Ramos (cell line): ENCODE measurements around the gene SHROOM3.
"Not testable (repeated sequence)": the region's sequence is repeated elsewhere in the genome, so short reads cannot be mapped to it uniquely, and the experiment has no call there.

Experiments
- in situ Hi-C: fragments of 300-500 bp; cut with MboI; formaldehyde crosslinking; loops from one replicate; pipeline ENCODE4 v1.14.3; 2022; ENCODE audit warnings: low sequenced_read_pairs; ENCODE audit not compliant: unreplicated experiment

The SHROOM3 gene

DNA sequence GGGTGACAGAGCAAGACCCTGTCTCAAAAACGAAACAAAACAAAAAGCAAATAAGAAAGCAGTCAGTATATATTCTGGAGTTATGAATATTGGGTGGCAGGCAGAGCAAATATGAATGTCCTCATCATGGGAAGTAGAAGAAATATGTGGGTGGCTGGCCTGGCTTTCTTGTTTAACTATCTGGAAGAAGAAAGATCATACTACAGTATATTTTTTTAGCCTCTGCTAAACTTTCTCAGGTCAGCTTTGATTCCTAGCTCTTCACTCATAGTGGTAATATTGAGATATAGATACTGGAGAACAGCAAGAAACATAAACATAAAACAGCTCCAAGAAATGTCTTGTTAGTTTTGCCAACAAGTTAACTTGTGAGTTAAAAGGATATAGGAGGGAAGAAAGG lies 270.4 kb downstream of the SHROOM3 start:
- in situ Hi-C loops: no loop called here

DNA sequence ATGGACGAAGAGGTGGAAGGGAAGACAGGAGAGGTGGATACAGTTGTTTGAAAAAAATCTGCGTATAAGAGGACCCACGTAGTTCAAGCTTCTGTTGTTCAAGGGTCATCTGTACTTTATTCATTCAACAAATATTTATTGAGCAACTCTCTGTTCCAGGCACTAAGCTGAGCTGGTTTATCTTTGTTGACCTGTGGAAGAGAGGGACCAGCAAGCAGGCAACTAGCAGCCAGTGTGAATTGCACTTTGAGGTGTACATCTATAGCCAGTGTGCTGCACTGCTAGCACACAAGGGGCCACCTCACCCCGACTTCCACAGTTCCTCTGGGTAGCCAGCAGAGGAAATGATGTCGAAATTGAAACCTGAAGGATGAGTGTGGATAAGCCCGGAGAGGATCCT lies 271.6 kb downstream of the SHROOM3 start:
- in situ Hi-C loops: no loop called here

DNA sequence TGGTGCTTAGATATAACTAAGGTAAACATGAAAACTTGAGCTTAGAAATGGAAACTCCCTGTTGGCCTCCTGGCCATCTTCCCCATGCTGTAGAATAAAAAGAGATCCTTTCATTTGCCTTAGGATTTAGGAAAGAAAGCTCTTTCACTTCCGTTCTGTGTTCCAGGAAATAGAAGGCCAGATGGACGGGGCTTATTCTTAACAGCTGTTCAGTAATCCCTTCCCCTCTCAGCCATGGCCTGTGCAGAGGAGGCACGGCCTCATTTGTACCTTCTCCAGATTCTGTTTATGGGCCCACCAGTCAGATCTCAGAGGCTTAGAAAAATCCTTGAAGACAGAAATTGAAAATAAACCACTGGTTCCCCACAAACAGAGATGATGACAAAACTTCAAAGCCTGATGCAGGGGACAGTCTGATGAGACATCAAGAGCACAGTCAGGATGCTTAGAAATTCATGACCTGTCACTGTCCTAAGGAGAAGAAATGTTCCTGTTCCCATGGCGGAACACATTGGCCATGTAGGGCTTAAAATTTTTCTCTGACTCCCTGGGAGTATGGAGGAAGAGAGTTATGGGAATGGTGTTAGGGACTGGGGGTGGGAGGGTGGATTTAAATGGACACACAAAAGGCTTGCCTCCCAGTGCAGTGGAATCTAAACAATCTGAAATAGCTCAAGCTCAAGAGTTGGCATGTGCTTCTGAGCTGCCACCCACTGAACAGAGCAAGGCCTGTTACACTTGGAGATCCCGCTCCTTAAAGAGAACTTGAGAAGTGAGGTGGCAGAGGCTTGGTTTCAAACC lies 274.1 kb downstream of the SHROOM3 start:
- in situ Hi-C loops: no loop called here

DNA sequence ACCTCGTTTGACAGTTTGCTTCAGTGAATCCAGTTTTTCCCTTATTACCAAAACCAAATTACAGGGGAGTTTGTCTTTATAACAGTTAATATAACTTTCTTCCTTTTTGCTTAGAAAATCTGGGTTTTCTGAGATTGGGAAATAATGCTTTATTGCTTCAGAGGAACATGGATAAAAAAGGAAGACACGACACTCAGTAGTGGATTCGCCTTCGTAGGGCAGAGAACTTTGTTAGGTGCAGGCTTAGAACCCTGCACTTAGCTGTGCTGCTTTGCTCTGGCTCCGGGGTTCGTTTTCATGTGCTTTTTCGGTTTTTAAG lies 274.7 kb downstream of the SHROOM3 start:
- in situ Hi-C loops: no loop called here

DNA sequence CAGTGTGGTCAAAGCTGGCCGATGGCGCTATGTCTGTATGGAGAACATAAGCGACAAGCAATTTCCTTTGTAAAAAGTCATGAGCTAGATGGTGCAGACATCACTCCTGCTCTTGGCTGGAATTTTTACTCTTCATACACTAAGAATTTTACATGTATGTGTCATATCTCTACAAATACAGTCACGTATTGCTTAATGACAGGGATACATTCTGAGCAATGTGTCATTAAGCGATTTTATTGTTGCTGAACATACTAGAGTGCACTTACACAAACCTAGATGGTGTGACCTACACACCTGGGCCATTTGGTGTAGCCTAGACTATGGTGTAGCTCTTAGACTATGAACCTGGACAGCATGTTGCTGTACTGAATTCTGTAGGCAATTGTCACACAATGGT lies 277.5 kb downstream of the SHROOM3 start:
- in situ Hi-C loops: no loop called here

DNA sequence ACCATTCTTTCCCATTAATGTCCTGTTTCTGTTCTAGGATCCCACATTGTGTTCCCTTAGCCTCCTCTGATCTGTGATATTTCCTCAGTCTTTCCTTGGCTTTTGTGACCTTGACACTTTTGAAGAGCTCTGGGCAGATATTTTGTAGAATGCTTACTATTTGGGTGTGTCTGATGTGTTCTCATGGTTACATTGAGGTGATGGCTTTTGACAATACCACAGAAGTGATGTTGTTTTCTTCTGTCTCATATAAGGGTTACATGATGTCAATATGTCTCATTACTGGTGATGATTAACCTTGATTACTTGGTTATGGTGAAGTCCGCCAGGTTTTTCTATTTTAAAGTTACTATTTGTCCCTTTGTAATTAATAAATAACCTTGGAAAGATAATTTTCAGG lies 279.2 kb downstream of the SHROOM3 start:
- in situ Hi-C loops: no loop called here

DNA sequence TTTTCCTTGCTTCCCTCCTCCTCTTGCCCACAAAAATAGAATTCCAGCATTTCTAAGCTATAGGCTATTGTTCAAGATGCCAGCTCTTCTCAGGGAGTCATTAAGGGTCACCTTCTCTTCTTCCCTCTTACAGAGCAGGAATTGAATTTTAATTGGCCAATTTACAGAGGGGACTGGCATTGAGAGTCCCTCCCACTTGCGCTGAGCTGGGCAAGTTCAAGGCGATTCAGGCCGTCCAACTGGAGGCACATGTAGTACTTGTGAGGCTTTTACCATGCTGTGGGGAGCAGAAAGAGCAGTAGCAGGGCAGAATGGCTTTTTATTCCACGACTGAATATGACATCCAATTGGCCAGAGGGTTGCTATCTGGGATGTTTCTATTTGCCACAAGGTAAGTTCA lies 281.0 kb downstream of the SHROOM3 start:
- in situ Hi-C loops: no loop called here

DNA sequence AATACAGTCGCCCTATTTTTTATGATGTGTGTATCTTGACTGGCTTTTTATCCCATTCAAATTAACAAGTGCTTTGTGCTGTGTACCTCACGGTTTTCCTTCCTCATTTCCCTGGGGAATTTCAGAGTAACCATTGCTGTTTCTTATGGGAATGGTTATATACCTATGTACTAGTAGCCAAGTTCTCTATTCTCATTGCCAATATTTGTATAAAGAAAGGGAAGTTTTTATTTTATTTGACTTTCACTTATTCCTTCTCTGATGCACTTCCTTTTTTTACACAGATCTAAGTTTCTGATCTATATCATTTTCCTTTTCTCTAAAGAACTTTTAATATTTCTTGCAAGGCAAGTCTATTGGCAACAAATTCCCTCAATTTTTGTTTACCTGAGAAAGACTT lies 281.6 kb downstream of the SHROOM3 start:
- in situ Hi-C loops: no loop called here

DNA sequence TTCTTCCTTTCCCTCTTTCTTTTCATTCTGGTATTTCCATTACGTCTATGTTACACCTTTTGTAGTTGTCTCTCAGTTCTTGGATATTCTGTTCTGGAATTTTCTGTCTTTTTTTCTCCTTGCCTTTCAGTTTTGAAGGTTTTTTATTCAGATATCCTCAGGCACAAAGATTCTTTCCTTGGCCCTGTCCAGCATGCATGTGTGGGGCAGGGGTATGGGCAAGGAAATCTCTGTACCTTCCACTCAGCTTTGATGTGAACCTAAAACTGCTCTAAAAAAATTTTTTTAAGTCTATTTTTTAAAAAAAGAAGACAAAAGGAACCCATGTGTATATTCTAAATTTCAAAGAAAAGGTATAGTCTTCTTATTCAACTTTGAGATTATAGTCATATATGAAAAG lies 282.4 kb downstream of the SHROOM3 start:
- in situ Hi-C loops: no loop called here

DNA sequence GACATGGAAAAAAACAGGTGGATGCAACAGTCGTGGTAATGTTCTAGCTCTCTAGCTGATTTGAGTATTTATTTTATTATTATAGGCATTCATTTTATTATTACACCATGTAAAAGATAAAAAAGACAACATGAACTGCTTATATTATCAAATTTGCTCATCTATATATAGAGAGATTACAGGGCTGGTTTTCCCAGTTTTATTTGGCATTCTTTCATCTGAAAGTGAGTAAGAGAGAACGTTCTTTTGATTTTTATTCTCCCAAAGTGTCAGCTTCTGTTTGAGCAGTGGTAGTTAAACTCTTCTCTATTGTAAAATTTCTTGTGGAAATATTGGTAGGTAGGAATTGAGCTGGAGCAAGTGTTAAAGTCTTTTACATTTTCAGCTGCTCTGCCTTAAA lies 283.0 kb downstream of the SHROOM3 start:
- in situ Hi-C loops: no loop called here

DNA sequence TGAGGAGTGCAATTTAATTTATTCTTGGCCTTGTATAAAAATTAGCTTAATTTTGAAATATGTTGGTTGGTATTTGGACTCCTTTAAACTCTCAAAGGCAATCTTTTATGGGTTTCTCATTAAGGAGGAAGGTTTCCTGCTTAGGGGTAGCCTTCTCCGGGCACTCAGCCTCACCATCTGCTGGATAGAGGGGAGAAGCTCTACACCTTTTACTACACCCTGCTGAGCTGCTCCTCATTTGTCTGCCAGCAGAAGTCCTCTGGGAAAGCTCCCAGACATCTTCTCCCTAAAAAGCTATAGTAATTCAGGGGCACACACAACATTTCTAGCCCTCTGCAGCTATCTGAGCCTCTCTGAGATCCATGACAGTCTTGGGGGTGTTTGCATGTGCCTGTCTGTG lies 283.8 kb downstream of the SHROOM3 start:
- in situ Hi-C loops: no loop called here

DNA sequence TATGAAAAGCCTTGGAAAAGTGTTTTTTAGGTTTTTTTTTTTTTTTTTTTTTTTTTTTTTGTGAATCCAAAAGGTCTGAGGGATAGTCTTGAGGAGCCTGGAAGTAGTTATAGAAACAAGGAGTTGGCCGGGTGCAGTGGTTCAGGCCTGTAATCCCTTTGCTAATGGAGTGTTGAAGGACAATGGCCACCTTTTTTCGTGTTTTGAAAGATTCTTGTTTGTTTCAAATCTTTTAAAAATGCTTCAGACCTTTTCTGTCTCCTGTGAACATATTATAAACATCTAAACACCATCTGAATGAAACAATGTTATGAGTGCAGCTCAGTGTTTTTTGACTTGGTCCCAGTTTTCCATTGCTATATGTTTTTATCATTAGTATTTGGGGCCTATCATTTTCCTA lies 285.1 kb downstream of the SHROOM3 start:
- in situ Hi-C loops: no loop called here

DNA sequence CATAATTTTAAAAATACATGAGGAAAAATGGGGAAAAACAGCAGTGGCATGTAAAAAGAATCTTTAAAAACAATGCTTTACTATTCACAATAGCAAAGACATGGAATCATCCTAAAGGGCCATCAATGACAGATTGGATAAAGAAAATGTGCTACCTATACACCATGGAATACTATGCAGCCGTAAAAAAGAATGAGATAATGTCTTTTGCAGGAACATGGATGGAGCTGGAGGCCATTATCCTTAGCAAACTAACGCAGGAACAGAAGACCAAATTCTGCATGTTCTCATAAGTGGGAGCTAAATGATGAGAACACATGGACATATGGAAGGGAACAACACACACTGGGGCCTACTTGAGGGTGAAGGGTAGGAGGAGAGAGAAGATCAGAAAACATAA lies 287.1 kb downstream of the SHROOM3 start:
- in situ Hi-C loops: not testable (repeated sequence)

DNA sequence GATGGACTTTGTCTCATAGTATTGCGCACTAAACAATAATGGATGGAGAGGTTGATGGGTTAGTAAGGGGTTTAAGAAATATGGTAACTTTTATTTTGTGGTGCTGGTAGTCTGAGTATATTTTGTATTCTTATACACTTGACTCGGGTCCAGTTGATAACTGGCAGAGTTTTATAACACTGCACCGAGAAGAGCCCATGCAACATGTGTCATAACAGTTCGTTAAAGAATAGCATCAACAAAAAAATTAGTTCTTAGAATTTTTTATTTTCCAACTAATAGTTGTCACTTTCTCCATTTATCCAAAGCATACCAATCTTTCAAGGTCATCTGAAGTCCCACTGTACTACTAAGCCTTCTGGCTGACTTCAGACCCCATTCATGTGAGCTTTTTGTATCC lies 287.8 kb downstream of the SHROOM3 start:
- in situ Hi-C loops: no loop called here

DNA sequence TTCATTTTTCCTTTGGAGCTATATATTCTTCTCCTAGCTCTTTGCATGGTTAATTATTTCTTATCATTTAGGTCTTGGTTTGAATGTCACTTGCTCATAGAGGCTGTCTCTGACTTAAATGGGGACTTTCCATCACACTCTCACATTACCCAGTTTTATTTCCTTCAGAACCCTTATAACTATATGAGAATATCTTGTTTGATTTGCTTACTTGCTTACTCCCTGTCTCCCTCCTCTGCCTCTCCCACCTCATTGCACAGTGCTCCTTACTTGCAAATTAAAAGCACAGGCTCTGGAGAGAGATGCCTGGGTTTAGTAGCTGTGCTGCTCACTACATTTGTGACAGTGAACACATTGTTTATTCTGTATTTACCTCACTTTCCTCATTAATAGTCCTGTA lies 288.3 kb downstream of the SHROOM3 start:
- in situ Hi-C loops: no loop called here

DNA sequence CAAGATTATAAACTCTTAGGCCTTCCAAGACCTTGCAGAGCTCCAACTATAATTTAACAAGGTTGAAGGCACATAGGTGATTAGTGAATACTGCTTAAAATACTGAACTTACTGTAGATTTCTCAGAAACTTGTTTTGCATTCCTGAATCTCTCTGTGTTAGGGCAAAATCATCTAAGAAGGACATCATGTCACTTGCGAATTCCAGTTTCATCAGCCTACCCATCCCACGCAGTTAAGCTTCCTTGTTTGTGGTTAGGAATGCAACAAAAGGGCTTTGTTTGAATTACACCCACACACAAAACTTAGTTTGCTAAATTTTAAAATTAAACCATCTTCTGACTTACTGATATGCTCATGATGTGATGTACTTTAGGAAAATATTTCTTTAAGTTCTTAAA lies 288.9 kb downstream of the SHROOM3 start:
- in situ Hi-C loops: no loop called here

DNA sequence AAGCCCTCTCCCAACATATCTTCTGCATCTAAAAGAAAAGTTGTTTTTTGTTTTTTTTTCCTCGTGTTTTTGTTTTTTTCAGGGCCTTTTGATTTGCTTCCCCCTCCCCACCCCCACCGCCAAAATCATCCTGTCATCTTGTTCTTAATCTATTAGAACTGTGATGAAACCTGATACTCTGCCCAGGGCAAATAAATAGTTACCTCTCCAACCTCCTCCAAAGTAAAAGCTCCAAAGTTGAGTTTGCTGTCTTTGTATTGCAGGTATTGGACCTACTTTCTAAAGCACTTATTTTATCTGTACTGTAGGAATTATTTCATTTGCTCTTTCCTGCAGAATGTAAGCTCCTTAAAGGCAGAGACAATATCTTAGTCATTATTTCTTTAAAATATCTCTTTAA lies 290.0 kb downstream of the SHROOM3 start:
- in situ Hi-C loops: no loop called here

DNA sequence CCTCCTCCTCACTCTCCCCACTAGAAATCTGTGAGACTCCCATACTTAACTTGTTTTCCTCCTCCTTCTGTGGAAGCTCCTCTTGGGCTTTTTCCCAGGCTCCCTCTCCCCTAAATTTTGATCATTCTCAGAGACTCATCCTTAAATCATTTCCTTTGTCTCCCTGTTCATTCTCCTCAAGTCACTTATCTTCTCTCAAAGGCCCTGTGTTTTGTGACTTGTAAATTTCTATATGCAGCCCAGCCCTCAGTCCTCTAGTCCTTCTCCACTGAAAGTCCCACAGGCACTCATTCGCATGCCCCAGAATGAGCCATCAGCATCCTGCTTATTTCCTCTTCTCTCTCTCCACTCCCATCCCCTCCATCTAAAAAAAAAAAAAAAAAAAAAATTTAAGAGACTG lies 291.1 kb downstream of the SHROOM3 start:
- in situ Hi-C loops: no loop called here

DNA sequence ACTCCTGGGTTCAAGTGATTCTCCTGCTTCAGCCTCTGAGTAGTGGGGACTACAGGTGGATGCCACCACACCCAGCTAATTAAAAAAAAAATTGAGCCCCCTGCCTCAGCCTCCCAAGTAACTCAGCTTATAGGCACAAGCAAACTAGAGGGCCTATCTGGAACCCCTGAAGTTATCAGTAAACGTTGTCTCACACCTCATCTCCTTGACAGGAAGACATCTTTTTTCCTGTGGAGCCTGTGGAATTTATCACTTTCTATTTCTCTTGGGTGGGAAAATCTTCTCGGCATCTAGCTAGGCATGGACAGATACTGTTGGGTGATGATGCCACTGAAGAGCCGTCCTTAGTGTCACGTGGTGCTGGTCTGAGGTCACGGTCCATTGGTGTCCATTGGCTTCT lies 291.6 kb downstream of the SHROOM3 start:
- in situ Hi-C loops: no loop called here

DNA sequence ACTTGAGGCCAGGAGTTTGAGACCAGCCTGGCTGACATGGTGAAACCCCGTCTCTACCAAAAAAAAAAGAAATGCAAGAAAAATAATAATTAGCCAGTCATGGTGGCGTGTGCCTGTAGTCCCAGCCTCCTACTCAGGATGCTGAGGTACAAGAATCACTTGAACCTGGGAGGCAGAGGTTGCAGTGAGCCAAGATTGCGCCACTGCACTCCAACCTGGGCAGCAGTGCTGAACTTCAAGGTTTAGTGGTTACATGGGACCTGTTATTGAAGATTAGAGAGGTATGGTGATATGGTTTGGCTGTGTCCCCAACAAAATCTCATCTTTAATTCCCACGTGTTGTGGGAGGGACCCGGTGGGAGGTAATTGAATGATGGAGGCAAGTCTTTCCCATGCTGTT lies 292.9 kb downstream of the SHROOM3 start:
- in situ Hi-C loops: not testable (repeated sequence)

DNA sequence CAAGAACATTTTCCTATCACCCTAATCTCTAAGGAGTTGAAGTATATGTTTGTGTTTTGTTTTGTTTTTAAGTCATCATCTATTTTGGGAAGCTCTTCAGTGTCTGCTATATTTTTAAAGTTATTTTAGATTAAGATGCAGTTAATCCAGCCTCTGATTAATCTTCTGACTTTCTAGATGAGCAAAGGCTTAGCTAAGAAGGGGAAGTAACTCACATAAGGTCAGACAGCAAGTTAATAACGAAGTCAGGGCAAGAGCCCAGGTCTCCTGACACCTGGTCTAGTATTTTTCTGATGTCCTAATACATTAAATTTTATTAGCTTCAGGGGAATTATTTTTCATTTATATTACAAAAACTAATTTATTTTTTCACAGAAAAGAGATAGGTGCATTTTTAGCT lies 294.4 kb downstream of the SHROOM3 start:
- in situ Hi-C loops: no loop called here

DNA sequence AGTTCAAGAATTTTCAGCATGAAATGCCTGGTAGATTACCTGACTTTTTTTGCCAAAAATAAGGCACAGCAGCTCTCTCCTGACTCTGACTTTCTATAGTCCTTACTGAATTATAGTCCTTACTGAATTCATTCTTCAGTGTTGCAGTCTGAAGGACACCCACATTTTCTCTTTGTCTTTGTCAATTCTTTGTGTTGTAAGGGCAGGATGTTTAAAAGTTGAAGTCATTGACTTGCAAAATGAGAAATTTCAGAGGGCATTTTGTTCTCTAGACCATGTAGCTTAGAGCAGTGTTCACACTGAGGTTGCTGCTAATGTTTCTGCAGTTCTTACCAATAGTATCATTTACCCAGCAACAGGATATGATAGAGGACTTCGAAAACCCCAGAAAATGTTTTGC lies 295.0 kb downstream of the SHROOM3 start:
- in situ Hi-C loops: no loop called here

DNA sequence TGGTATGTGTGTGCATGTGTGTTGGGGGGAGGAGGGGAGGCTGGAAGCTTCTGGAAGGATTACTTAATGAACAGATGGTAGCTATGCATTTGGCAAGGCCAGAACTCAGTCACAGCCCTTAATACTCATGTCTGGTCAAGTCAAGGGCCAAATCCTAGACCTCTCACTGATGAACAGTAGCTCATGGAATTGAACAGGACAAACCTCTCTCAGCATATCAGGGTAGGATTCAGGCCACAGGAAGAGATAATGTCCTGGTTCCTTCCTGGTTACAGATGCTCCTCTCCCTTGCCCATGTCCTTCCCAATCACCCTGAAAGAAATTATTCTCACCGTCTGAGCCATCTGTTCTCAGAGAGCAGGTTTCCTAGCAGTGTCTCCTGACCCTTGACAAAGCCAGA lies 297.2 kb downstream of the SHROOM3 start:
- in situ Hi-C loops: no loop called here
